PC-9 (cell line): ENCODE data around the gene SLC35D2. TPM values are rescaled to one million over a fixed set of nuclear protein-coding genes. Genes with fewer than 3 reads are reported as not detected.
"Not testable (repeated sequence)": the region's sequence is repeated elsewhere in the genome, so short reads cannot be mapped to it uniquely, and the experiment has no call there.

Source experiments
- BruUV-seq: library from RNA; stranded (reverse); fragments of 400-500 nt; replicated peaks from 2 replicates; lab custom pipeline; 2021; lab: Mats Ljungman, UMichigan
- CTCF ChIA-PET: fragments of 300-600 bp; sonication (Branson Sonifier 250); formaldehyde crosslinking; loops from one replicate; lab custom pipeline; 2022; ENCODE audit warnings: antibody characterized with exemption; lab: Charles Lee
- POLR2A ChIA-PET: fragments of 300-600 bp; sonication (Branson Sonifier 250); formaldehyde crosslinking; loops from one replicate; lab custom pipeline; 2022; ENCODE audit warnings: antibody characterized with exemption; ENCODE audit not compliant: unreplicated experiment; lab: Charles Lee
- DNase-seq, 2 experiments: peaks; one replicate each; pipeline versions ENCODE4 v3.0.0 to v3.0.0-alpha.2; 2015 to 2022; ENCODE audit warnings: mixed read lengths in 1 of 2
- H2AFZ ChIP-seq: fragments of 200-600 bp; sonication (generic); 2 replicates; pipeline ENCODE4 v1.8.1; 2017; ENCODE audit warnings: antibody characterized with exemption
- H3F3A ChIP-seq: fragments of 200-600 bp; sonication (generic); 2 replicates; pipeline ENCODE4 v1.8.1; 2017; ENCODE audit warnings: antibody characterized with exemption, mild to moderate bottlenecking, low read depth; ENCODE audit not compliant: insufficient read depth
- H3K27ac ChIP-seq: fragments of 200-600 bp; sonication (generic); 2 replicates; pipeline ENCODE4 v1.6.1; 2016; ENCODE audit warnings: mixed run types
- H3K27me3 ChIP-seq: fragments of 200-600 bp; sonication (generic); 2 replicates; pipeline ENCODE4 v1.6.1; 2016; ENCODE audit warnings: low read depth, mixed run types; ENCODE audit not compliant: insufficient read depth
- H3K36me3 ChIP-seq: fragments of 200-600 bp; sonication (generic); 2 replicates; pipeline ENCODE4 v1.6.1; 2016; ENCODE audit warnings: low read depth, mixed run types
- H3K4me1 ChIP-seq: fragments of 200-600 bp; sonication (generic); replicated peaks from 2 replicates; pipeline ENCODE4 v1.6.1; 2016; ENCODE audit warnings: mixed run types; ENCODE audit not compliant: insufficient read depth
- H3K4me2 ChIP-seq: fragments of 200-600 bp; sonication (generic); 2 replicates; pipeline ENCODE4 v1.6.1; 2017; ENCODE audit warnings: mixed run types
- H3K4me3 ChIP-seq: fragments of 200-600 bp; sonication (generic); 2 replicates; pipeline ENCODE4 v1.6.1; 2016; ENCODE audit warnings: mixed run types
- H3K79me2 ChIP-seq: fragments of 200-600 bp; sonication (generic); 2 replicates; pipeline ENCODE4 v1.6.1; 2017; ENCODE audit warnings: low read depth, mixed run types
- H3K9me2 ChIP-seq: fragments of 200-600 bp; sonication (generic); 2 replicates; pipeline ENCODE4 v1.8.1; 2017; ENCODE audit warnings: mild to moderate bottlenecking; ENCODE audit not compliant: insufficient read depth
- H3K9me3 ChIP-seq: fragments of 200-600 bp; sonication (generic); 2 replicates; pipeline ENCODE4 v1.8.1; 2016; ENCODE audit warnings: low read depth; ENCODE audit not compliant: insufficient read depth
- H4K20me1 ChIP-seq: fragments of 200-600 bp; sonication (generic); 2 replicates; pipeline ENCODE4 v1.8.1; 2017; ENCODE audit not compliant: insufficient read depth
- CTCF ChIP-seq: fragments of 200-600 bp; sonication (generic); conservative IDR thresholded peaks from 2 replicates; pipeline ENCODE4 v1.6.1; 2017; ENCODE audit warnings: mixed run types, antibody characterized with exemption, mild to moderate bottlenecking, moderate library complexity
- EZH2 ChIP-seq: fragments of 200-600 bp; sonication (generic); IDR thresholded peaks from 2 replicates; pipeline ENCODE4 v1.8.0; 2017; ENCODE audit warnings: antibody characterized with exemption, low read depth
- intact Hi-C: fragments of 100-400 bp; cut with micrococcal nuclease; formaldehyde crosslinking; loops from one replicate; pipeline ENCODE4 v1.10.0; 2022; ENCODE audit not compliant: unreplicated experiment
- total RNA-seq: library from RNA; stranded (reverse); gene quantifications from 2 replicates; pipeline ENCODE4 v1.2.3, GENCODE V29; 2021

SLC35D2 gene
- total RNA-seq, 1 experiment from 2014 or later: 27.6 TPM

GRCh38 chr9:96361668-96362067, 21.8 kb downstream of the SLC35D2 start:
- TF ChIP-seq EZH2: no peak
- TF ChIP-seq CTCF: no peak
- ChIA-PET POLR2A (no interaction called here), CTCF (no interaction called here)
- Histone ChIP-seq H3K9me3 (no peaks in the 10 kb centered on the region), H3K27ac (no peak overlapping the region), H3K4me1 (no peaks in the 10 kb centered on the region), H3K27me3 (no peaks in the 10 kb centered on the region), H3K79me2 (no peaks in the 10 kb centered on the region), H3K36me3 (no peaks in the 10 kb centered on the region), H3K4me3 (no peak overlapping the region), H4K20me1 (no peaks in the 10 kb centered on the region), H3F3A (no peaks in the 10 kb centered on the region), H3K4me2 (no peak overlapping the region), H2AFZ (no peak overlapping the region), H3K9me2 (no peaks in the 10 kb centered on the region; the same call in 1 of the 2 replicates)
- no peak for DNase-seq
- no TSS peak for BruUV-seq
- intact Hi-C loops: no loop called here

- Histone ChIP-seq H3K9me2 (no peaks in the 10 kb centered on the region; the same call in 1 of the 2 replicates), H3K27ac (no peak overlapping the region), H3K27me3 (no peaks in the 10 kb centered on the region), H4K20me1 (no peaks in the 10 kb centered on the region), H3K4me3 (no peak overlapping the region), H3F3A (no peaks in the 10 kb centered on the region), H3K4me2 (no peak overlapping the region), H2AFZ (no peak overlapping the region), H3K36me3 (no peaks in the 10 kb centered on the region), H3K79me2 (no peaks in the 10 kb centered on the region), H3K4me1 (no peaks in the 10 kb centered on the region), H3K9me3 (no peaks in the 10 kb centered on the region)
- BruUV-seq: no TSS peak
- ChIA-PET POLR2A (no interaction called here), CTCF (no interaction called here)
- intact Hi-C loops: no loop called here
- DNase-seq: no peak
- TF ChIP-seq EZH2 (no peak), CTCF (no peak)
These were observed 22.5 kb downstream of the SLC35D2 start for GRCh38 chr9:96360976-96361375.

GRCh38 chr9:96360523-96360922, 23.0 kb downstream of the SLC35D2 start:
- H3K4me1 ChIP-seq, H3K27me3 ChIP-seq, H3K9me2 ChIP-seq, CTCF ChIA-PET, H3K79me2 ChIP-seq, H3K36me3 ChIP-seq, H4K20me1 ChIP-seq, H3K4me3 ChIP-seq, H2AFZ ChIP-seq, H3K9me3 ChIP-seq, intact Hi-C loops, DNase-seq, BruUV-seq, POLR2A ChIA-PET, H3F3A ChIP-seq, H3K27ac ChIP-seq, H3K4me2 ChIP-seq: not testable (repeated sequence)

- intact Hi-C loops: no loop called here
- Histone ChIP-seq H3K36me3 (no peaks in the 10 kb centered on the region), H3K27me3 (no peaks in the 10 kb centered on the region), H3K27ac (no peak overlapping the region), H2AFZ (no peak overlapping the region), H3K4me1 (no peaks in the 10 kb centered on the region), H3K9me3 (no peaks in the 10 kb centered on the region), H3F3A (peaks cover 2% of the 10 kb centered on the region; the same call in 1 of the 2 replicates), H3K4me2 (no peak overlapping the region), H4K20me1 (no peaks in the 10 kb centered on the region), H3K9me2 (no peaks in the 10 kb centered on the region), H3K4me3 (no peak overlapping the region), H3K79me2 (no peaks in the 10 kb centered on the region)
- no TSS peak for BruUV-seq
- POLR2A ChIA-PET: no interaction called here
- CTCF ChIA-PET: no interaction called here
- TF ChIP-seq CTCF (no peak), EZH2 (no peak)
- DNase-seq: no peak
These were observed 32.6 kb downstream of the SLC35D2 start for GRCh38 chr9:96350866-96351265.
